Neural cell (in vitro differentiated cells): ENCODE data around the gene CPNE1. TPM values are rescaled to one million over a fixed set of nuclear protein-coding genes. Genes with fewer than 3 reads are reported as not detected.

Source experiments
- H2AFZ ChIP-seq: fragments of 200-600, 300-800 bp; sonication (generic), shearing (Covaris generic); 2 replicates; pipeline ENCODE4 v1.6.0; 2014; ENCODE audit warnings: low read depth, mild to moderate bottlenecking, antibody characterized with exemption, low read length, moderate library complexity
- H3F3A ChIP-seq: fragments of 200-600 bp; shearing (Covaris generic); 2 replicates; pipeline ENCODE4 v1.6.1; 2016; ENCODE audit warnings: mild to moderate bottlenecking, moderate library complexity, mixed read lengths, antibody characterized with exemption, low read length; ENCODE audit not compliant: insufficient read depth, poor library complexity, severe bottlenecking
- H3K27ac ChIP-seq: fragments of 200-600, 300-800 bp; sonication (generic), shearing (Covaris generic); 2 replicates; pipeline ENCODE4 v1.5.1; 2014; ENCODE audit warnings: mild to moderate bottlenecking, low read length, moderate library complexity
- H3K27me3 ChIP-seq: fragments of 300-800, 200-600 bp; sonication (generic), shearing (Covaris generic); 2 replicates; pipeline ENCODE4 v1.6.0; 2014; ENCODE audit warnings: mild to moderate bottlenecking, low read depth, low read length, moderate library complexity; ENCODE audit not compliant: insufficient read depth
- H3K36me3 ChIP-seq: fragments of 300-800, 200-600 bp; sonication (generic), shearing (Covaris generic); 2 replicates; pipeline ENCODE4 v1.5.1; 2014; ENCODE audit warnings: mild to moderate bottlenecking, antibody characterized with exemption, low read length, moderate library complexity; ENCODE audit not compliant: insufficient read depth
- H3K4me2 ChIP-seq: fragments of 300-800, 200-600 bp; sonication (generic), shearing (Covaris generic); 2 replicates; pipeline ENCODE4 v1.6.0; 2014; ENCODE audit warnings: mild to moderate bottlenecking, low read length
- H3K4me3 ChIP-seq: fragments of 300-800, 200-600 bp; sonication (generic), shearing (Covaris generic); 2 replicates; pipeline ENCODE4 v1.5.1; 2014; ENCODE audit warnings: mild to moderate bottlenecking, low read length, moderate library complexity
- H3K79me2 ChIP-seq: fragments of 200-600 bp; shearing (Covaris generic); replicated peaks from 2 replicates; pipeline ENCODE4 v1.6.0; 2014; ENCODE audit warnings: mild to moderate bottlenecking, low read length, moderate library complexity; ENCODE audit not compliant: insufficient read depth
- H3K9ac ChIP-seq: fragments of 300-800, 200-600 bp; sonication (generic), shearing (Covaris generic); 2 replicates; pipeline ENCODE4 v1.6.1; 2016; ENCODE audit warnings: mild to moderate bottlenecking, low read length, mixed read lengths
- H3K9me2 ChIP-seq: fragments of 200-600 bp; shearing (Covaris generic); 2 replicates; pipeline ENCODE4 v1.6.1; 2016; ENCODE audit warnings: mild to moderate bottlenecking, low read length, mixed read lengths; ENCODE audit not compliant: insufficient read depth
- H3K9me3 ChIP-seq: fragments of 200-600, 300-800 bp; sonication (generic), shearing (Covaris generic); 2 replicates; pipeline ENCODE4 v1.6.1; 2016; ENCODE audit warnings: mild to moderate bottlenecking, mixed run types, low read length, moderate library complexity, mixed read lengths
- H4K20me1 ChIP-seq: fragments of 200-600 bp; shearing (Covaris generic); 2 replicates; pipeline ENCODE4 v1.6.1; 2016; ENCODE audit warnings: mild to moderate bottlenecking, mixed run types; ENCODE audit not compliant: insufficient read depth
- EP300 ChIP-seq: fragments of 450-650 bp; conservative IDR thresholded peaks from 2 replicates; pipeline ENCODE4 v1.6.1; 2014; ENCODE audit warnings: antibody characterized with exemption, mild to moderate bottlenecking, moderate library complexity; ENCODE audit not compliant: poor library complexity, severe bottlenecking
- EZH2 ChIP-seq: fragments of 200-600, 300-800 bp; shearing (Covaris generic), sonication (generic); IDR thresholded peaks from 2 replicates; pipeline ENCODE4 v1.6.1; 2014; ENCODE audit warnings: antibody characterized with exemption, low read length, borderline replicate concordance, mild to moderate bottlenecking; ENCODE audit not compliant: insufficient read depth, poor library complexity, severe bottlenecking
- MXI1 ChIP-seq: fragments of 450-650 bp; conservative IDR thresholded peaks from 2 replicates; pipeline ENCODE4 v1.6.1; 2014; ENCODE audit warnings: antibody characterized with exemption, mild to moderate bottlenecking; ENCODE audit not compliant: poor library complexity, severe bottlenecking
- POLR2AphosphoS5 ChIP-seq: IDR thresholded peaks from 2 replicates; pipeline ENCODE4 v1.6.1; 2012
- RAD21 ChIP-seq: fragments of 450-650 bp; conservative IDR thresholded peaks from 2 replicates; pipeline ENCODE4 v1.6.1; 2014; ENCODE audit warnings: antibody characterized with exemption, mild to moderate bottlenecking, moderate library complexity
- SMC3 ChIP-seq: fragments of 450-650 bp; conservative IDR thresholded peaks from 2 replicates; pipeline ENCODE4 v1.6.1; 2014; ENCODE audit warnings: antibody characterized with exemption, mild to moderate bottlenecking, moderate library complexity; ENCODE audit not compliant: poor library complexity
- TAF1 ChIP-seq: IDR thresholded peaks from 2 replicates; pipeline ENCODE4 v1.6.1; 2012; ENCODE audit warnings: low read depth
- polyA plus RNA-seq: library from polyadenylated mRNA; depleted of rRNA; stranded (reverse); fragments of >200 nt; gene quantifications from 2 replicates; pipeline ENCODE4 v1.2.3, GENCODE V29; 2014
- TF ChIP-seq, protein P1 (sequence below): IDR thresholded peaks from 2 replicates; pipeline ENCODE4 v1.6.1; 2012; ENCODE audit warnings: borderline replicate concordance
- TF ChIP-seq, protein P2 (sequence below): fragments of 450-650 bp; IDR thresholded peaks from 2 replicates; pipeline ENCODE4 v1.5.1; 2014; ENCODE audit warnings: antibody characterized with exemption, mild to moderate bottlenecking, moderate library complexity; ENCODE audit not compliant: poor library complexity, severe bottlenecking

The CPNE1 gene
- polyA plus RNA-seq, 1 donor from 2014 or later, result 148 TPM

DNA sequence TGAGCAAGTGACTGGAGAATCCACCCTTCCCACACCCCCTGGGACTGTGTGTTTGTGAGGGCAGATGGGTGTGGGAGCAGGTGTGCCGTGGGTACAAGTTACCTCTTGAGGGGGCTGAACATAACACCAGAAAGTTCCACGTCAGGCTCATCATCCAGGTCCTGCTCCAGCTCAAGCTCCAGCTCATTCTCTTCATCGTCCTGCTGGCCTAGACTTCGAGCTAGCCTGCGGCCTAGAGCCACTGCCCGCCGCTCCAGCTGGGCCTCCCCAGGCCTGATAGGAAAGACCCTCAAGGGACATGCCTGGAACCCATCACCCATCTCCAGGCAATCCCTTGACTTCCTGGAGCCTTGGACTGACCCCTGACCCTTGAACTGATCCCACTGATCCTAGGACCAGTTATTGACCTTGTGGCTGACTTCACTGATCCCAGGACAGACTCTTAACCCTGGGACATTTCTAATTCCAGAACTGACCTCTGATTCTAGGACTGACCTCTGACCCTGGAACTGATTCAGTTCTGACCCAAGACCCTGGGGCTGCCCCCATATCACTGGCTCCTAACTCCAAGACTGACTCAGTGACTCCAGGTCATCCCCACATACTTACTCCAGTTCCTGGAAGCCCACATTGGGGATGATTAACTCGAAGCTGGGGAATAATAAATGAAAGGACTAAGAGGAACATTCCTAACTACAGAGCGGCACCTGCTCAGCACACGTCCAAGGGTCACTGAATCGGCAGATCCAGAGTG is 60.8 kb downstream of the CPNE1 start:
- Histone ChIP-seq H3F3A (no peaks in the 10 kb centered on the region), H3K36me3 (no peaks in the 10 kb centered on the region), H3K4me2 (no peak overlapping the region), H3K27ac (no peak overlapping the region), H4K20me1 (no peaks in the 10 kb centered on the region), H3K9ac (no peak overlapping the region), H2AFZ (no peak overlapping the region), H3K9me3 (no peaks in the 10 kb centered on the region), H3K4me3 (no peak overlapping the region), H3K79me2 (no peaks in the 10 kb centered on the region), H3K27me3 (peaks cover 29% of the 10 kb centered on the region), H3K9me2 (no peaks in the 10 kb centered on the region)
- TF ChIP-seq, protein P1, sequence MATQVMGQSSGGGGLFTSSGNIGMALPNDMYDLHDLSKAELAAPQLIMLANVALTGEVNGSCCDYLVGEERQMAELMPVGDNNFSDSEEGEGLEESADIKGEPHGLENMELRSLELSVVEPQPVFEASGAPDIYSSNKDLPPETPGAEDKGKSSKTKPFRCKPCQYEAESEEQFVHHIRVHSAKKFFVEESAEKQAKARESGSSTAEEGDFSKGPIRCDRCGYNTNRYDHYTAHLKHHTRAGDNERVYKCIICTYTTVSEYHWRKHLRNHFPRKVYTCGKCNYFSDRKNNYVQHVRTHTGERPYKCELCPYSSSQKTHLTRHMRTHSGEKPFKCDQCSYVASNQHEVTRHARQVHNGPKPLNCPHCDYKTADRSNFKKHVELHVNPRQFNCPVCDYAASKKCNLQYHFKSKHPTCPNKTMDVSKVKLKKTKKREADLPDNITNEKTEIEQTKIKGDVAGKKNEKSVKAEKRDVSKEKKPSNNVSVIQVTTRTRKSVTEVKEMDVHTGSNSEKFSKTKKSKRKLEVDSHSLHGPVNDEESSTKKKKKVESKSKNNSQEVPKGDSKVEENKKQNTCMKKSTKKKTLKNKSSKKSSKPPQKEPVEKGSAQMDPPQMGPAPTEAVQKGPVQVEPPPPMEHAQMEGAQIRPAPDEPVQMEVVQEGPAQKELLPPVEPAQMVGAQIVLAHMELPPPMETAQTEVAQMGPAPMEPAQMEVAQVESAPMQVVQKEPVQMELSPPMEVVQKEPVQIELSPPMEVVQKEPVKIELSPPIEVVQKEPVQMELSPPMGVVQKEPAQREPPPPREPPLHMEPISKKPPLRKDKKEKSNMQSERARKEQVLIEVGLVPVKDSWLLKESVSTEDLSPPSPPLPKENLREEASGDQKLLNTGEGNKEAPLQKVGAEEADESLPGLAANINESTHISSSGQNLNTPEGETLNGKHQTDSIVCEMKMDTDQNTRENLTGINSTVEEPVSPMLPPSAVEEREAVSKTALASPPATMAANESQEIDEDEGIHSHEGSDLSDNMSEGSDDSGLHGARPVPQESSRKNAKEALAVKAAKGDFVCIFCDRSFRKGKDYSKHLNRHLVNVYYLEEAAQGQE, result no peak
- no peak for TF ChIP-seq TAF1
- TF ChIP-seq EZH2, result no peak
- TF ChIP-seq SMC3, result no peak
- no peak for TF ChIP-seq MXI1
- TF ChIP-seq, protein P2, sequence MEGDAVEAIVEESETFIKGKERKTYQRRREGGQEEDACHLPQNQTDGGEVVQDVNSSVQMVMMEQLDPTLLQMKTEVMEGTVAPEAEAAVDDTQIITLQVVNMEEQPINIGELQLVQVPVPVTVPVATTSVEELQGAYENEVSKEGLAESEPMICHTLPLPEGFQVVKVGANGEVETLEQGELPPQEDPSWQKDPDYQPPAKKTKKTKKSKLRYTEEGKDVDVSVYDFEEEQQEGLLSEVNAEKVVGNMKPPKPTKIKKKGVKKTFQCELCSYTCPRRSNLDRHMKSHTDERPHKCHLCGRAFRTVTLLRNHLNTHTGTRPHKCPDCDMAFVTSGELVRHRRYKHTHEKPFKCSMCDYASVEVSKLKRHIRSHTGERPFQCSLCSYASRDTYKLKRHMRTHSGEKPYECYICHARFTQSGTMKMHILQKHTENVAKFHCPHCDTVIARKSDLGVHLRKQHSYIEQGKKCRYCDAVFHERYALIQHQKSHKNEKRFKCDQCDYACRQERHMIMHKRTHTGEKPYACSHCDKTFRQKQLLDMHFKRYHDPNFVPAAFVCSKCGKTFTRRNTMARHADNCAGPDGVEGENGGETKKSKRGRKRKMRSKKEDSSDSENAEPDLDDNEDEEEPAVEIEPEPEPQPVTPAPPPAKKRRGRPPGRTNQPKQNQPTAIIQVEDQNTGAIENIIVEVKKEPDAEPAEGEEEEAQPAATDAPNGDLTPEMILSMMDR, result no peak
- TF ChIP-seq EP300, result no peak
- no peak for TF ChIP-seq POLR2AphosphoS5
- TF ChIP-seq RAD21, result no peak

DNA sequence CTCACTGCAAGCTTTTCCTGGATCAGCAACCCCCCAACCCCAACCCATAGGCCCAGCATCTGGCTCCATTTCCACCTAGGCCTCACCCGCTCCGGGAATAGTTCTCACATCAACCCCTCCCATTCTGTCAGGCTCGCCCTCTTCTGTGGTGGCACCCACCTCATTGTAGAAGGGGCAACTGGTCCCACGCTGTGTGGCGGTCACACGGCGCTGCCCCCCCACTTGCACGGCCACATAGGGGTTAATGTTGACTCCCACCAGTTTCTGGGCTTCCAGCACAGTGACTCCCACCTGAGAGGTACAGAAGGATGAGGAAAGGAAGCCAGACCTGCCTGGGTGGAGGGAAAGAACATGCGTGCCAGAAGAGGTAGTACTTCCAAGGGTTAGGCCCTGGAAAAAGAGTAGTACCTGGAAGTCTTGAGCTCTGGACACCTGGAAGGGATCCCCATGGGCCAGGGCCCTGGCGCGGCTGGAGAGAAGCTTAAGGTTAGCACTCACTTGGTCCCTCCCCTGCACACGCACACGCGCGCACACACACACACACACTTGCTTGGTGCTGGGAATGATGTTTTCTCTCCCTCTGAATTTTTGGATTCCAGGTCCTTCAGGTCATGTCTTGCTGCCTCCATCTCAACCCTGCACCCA is 61.7 kb downstream of the CPNE1 start:
- H3K27ac ChIP-seq, result no peak overlapping the region
- H2AFZ ChIP-seq, result no peak overlapping the region
- H3K9ac ChIP-seq, result no peak overlapping the region
- no peaks in the 10 kb centered on the region for H3K79me2 ChIP-seq
- peaks cover 29% of the 10 kb centered on the region for H3K27me3 ChIP-seq
- TF ChIP-seq, protein P1, result no peak
- no peak for TF ChIP-seq EZH2
- no peak for TF ChIP-seq EP300
- TF ChIP-seq RAD21, result no peak
- TF ChIP-seq, protein P2, result no peak
- no peak for TF ChIP-seq TAF1
- TF ChIP-seq POLR2AphosphoS5, result no peak
- TF ChIP-seq MXI1, result no peak
- no peak for TF ChIP-seq SMC3
- H3K36me3 ChIP-seq, result no peaks in the 10 kb centered on the region
- no peaks in the 10 kb centered on the region for H4K20me1 ChIP-seq
- H3K4me3 ChIP-seq, result no peak overlapping the region
- no peaks in the 10 kb centered on the region for H3K9me3 ChIP-seq
- no peaks in the 10 kb centered on the region for H3K9me2 ChIP-seq
- no peak overlapping the region for H3K4me2 ChIP-seq
- H3F3A ChIP-seq, result no peaks in the 10 kb centered on the region
